H9 (cell line): ENCODE data around the gene ARMC2. TPM values are rescaled to one million over a fixed set of nuclear protein-coding genes. Genes with fewer than 3 reads are reported as not detected.

Experiments
- DNase-seq: peaks from one replicate; pipeline ENCODE4 v3.0.0-alpha.2; 2017
- H2AFZ ChIP-seq: one replicate; pipeline ENCODE4 v1.6.1; 2013; ENCODE audit warnings: mild to moderate bottlenecking, low read length, control low read depth, moderate library complexity
- H2AK5ac ChIP-seq: 2 replicates; pipeline ENCODE4 v1.6.1; 2013; ENCODE audit warnings: low read length, control low read depth, mixed read lengths; ENCODE audit not compliant: insufficient read length
- H2BK120ac ChIP-seq: one replicate; pipeline ENCODE4 v1.6.1; 2013; ENCODE audit warnings: low read depth, mild to moderate bottlenecking, low read length, control low read depth, inconsistent platforms; ENCODE audit not compliant: poor library complexity, severe bottlenecking
- H2BK12ac ChIP-seq: 2 replicates; pipeline ENCODE4 v1.6.1; 2013; ENCODE audit warnings: low read length, control low read depth, mixed read lengths, low read depth; ENCODE audit not compliant: insufficient read length
- H2BK15ac ChIP-seq: 2 replicates; pipeline ENCODE4 v1.6.1; 2013; ENCODE audit warnings: low read depth, low read length, control low read depth
- H2BK20ac ChIP-seq: one replicate; pipeline ENCODE4 v1.6.1; 2013; ENCODE audit warnings: low read depth, mild to moderate bottlenecking, low read length, control low read depth, inconsistent platforms; ENCODE audit not compliant: poor library complexity, severe bottlenecking
- H2BK5ac ChIP-seq: 2 replicates; pipeline ENCODE4 v1.6.1; 2013; ENCODE audit warnings: low read length, control low read depth, mixed read lengths; ENCODE audit not compliant: insufficient read length
- H3K14ac ChIP-seq: 2 replicates; pipeline ENCODE4 v1.6.1; 2013; ENCODE audit warnings: low read length, control low read depth; ENCODE audit not compliant: insufficient read depth
- H3K18ac ChIP-seq: 2 replicates; pipeline ENCODE4 v1.6.1; 2013; ENCODE audit warnings: low read depth, mild to moderate bottlenecking, mixed read lengths, low read length, control low read depth; ENCODE audit not compliant: insufficient read length
- H3K23ac ChIP-seq: 2 replicates; pipeline ENCODE4 v1.6.1; 2013; ENCODE audit warnings: low read length, control low read depth, mixed read lengths, low read depth; ENCODE audit not compliant: insufficient read length
- H3K23me2 ChIP-seq: 2 replicates; pipeline ENCODE4 v1.6.1; 2013; ENCODE audit warnings: low read depth, mild to moderate bottlenecking, mixed read lengths, low read length, control low read depth; ENCODE audit not compliant: insufficient read length, poor library complexity, severe bottlenecking
- H3K27ac ChIP-seq: 2 replicates; pipeline ENCODE4 v1.5.1; 2013; ENCODE audit warnings: low read length, control low read depth, mixed read lengths, low read depth; ENCODE audit not compliant: insufficient read length
- H3K27me3 ChIP-seq: 2 replicates; pipeline ENCODE4 v1.6.1; 2013; ENCODE audit warnings: low read length, control low read depth, inconsistent platforms; ENCODE audit not compliant: insufficient read depth
- H3K4ac ChIP-seq: 2 replicates; pipeline ENCODE4 v1.6.1; 2013; ENCODE audit warnings: low read depth, mild to moderate bottlenecking, control low read depth, inconsistent platforms, low read length, moderate library complexity
- H3K4me1 ChIP-seq: 2 replicates; pipeline ENCODE4 v1.6.1; 2013; ENCODE audit warnings: low read length, control low read depth, inconsistent platforms; ENCODE audit not compliant: insufficient read depth
- H3K4me2 ChIP-seq: 2 replicates; pipeline ENCODE4 v1.6.1; 2013; ENCODE audit warnings: low read length, control low read depth, mixed read lengths; ENCODE audit not compliant: insufficient read length, insufficient read depth
- H3K56ac ChIP-seq: 2 replicates; pipeline ENCODE4 v1.6.1; 2013; ENCODE audit warnings: low read depth, mild to moderate bottlenecking, mixed read lengths, low read length, control low read depth; ENCODE audit not compliant: insufficient read length
- H3K79me1 ChIP-seq: 2 replicates; pipeline ENCODE4 v1.6.1; 2013; ENCODE audit warnings: low read depth, mild to moderate bottlenecking, moderate library complexity, low read length, control low read depth, inconsistent platforms; ENCODE audit not compliant: insufficient read depth, poor library complexity, severe bottlenecking
- H3K79me2 ChIP-seq: 2 replicates; pipeline ENCODE4 v1.6.1; 2013; ENCODE audit warnings: low read length, control low read depth, inconsistent platforms; ENCODE audit not compliant: insufficient read depth
- H3K9ac ChIP-seq: 2 replicates; pipeline ENCODE4 v1.6.1; 2013; ENCODE audit warnings: low read length, control low read depth, mixed read lengths; ENCODE audit not compliant: insufficient read length; ENCODE audit errors: extremely low read depth
- H3K9me3 ChIP-seq: one replicate; pipeline ENCODE4 v1.6.1; 2013; ENCODE audit warnings: low read depth, low read length, inconsistent platforms; ENCODE audit not compliant: control insufficient read depth
- H3T11ph ChIP-seq: one replicate; pipeline ENCODE4 v1.6.1; 2013; ENCODE audit warnings: mild to moderate bottlenecking, low read length, control low read depth, inconsistent platforms
- H4K20me1 ChIP-seq: one replicate; pipeline ENCODE4 v1.6.1; 2013; ENCODE audit not compliant: control insufficient read depth, insufficient read length, insufficient read depth
- H4K5ac ChIP-seq: 2 replicates; pipeline ENCODE4 v1.6.1; 2013; ENCODE audit warnings: low read depth, mild to moderate bottlenecking, mixed read lengths, low read length, control low read depth; ENCODE audit not compliant: insufficient read length
- H4K8ac ChIP-seq: replicated peaks from 2 replicates; pipeline ENCODE4 v1.6.1; 2013; ENCODE audit warnings: low read length, control low read depth, mixed read lengths, low read depth; ENCODE audit not compliant: insufficient read length
- H4K91ac ChIP-seq: 2 replicates; pipeline ENCODE4 v1.6.1; 2013; ENCODE audit warnings: low read depth, mild to moderate bottlenecking, moderate library complexity, mixed read lengths, low read length, control low read depth; ENCODE audit not compliant: insufficient read length
- H3K27ac Mint-ChIP-seq, 3 experiments: 2 replicates in 2 of 3; 3 replicates in 1 of 3; pipeline ENCODE4 v1.8.0; 2020 to 2021; ENCODE audit warnings: mixed read lengths in 3 of 3, mild to moderate bottlenecking in 1 of 3, moderate library complexity in 1 of 3
- H3K27me3 Mint-ChIP-seq: 2 replicates; pipeline ENCODE4 v1.8.0; 2021; ENCODE audit warnings: low read depth, mild to moderate bottlenecking, moderate library complexity, mixed read lengths
- H3K36me3 Mint-ChIP-seq, 3 experiments: 2 replicates in 2 of 3; 3 replicates in 1 of 3; pipeline ENCODE4 v1.8.0; 2020 to 2021; ENCODE audit warnings: low read depth in 3 of 3, mixed read lengths in 3 of 3; ENCODE audit not compliant: insufficient read depth in 1 of 3
- H3K4me1 Mint-ChIP-seq, 2 experiments: 2 replicates each; pipeline ENCODE4 v1.8.0; 2020; ENCODE audit warnings: mixed read lengths in 2 of 2
- H3K4me3 Mint-ChIP-seq, 2 experiments: 2 replicates in 1 of 2; 3 replicates in 1 of 2; pipeline ENCODE4 v1.8.0; 2020 to 2021; ENCODE audit warnings: mild to moderate bottlenecking in 2 of 2, mixed read lengths in 2 of 2, moderate library complexity in 1 of 2
- H3K9me3 Mint-ChIP-seq, 2 experiments: 2 replicates in 1 of 2; 3 replicates in 1 of 2; pipeline ENCODE4 v1.8.0; 2020; ENCODE audit warnings: mild to moderate bottlenecking in 2 of 2, mixed read lengths in 2 of 2, moderate library complexity in 1 of 2
- WGBS: extraction: QIAGEN DNeasy Blood & Tissue Kit; methylation state at CpG from one replicate; pipeline ENCODE4 v1.1.7; 2013; ENCODE audit warnings: missing lambda C conversion rate, low lambda C conversion rate, mixed read lengths; ENCODE audit not compliant: insufficient read length; ENCODE audit errors: extremely low coverage; 5-methylcytosine and 5-hydroxymethylcytosine counted together
- total RNA-seq: library from RNA; stranded (reverse); gene quantifications from 2 replicates; pipeline ENCODE4 v1.2.1, GENCODE V29; 2021
- TF ChIP-seq, protein P1 (sequence below): fragments of 200-600 bp; sonication (generic); conservative IDR thresholded peaks from 3 replicates; pipeline ENCODE4 v1.8.0; 2021; ENCODE audit warnings: antibody characterized with exemption, mild to moderate bottlenecking

The ARMC2 gene
- total RNA-seq, 1 experiment from 2014 or later, result 2.8 TPM

DNA sequence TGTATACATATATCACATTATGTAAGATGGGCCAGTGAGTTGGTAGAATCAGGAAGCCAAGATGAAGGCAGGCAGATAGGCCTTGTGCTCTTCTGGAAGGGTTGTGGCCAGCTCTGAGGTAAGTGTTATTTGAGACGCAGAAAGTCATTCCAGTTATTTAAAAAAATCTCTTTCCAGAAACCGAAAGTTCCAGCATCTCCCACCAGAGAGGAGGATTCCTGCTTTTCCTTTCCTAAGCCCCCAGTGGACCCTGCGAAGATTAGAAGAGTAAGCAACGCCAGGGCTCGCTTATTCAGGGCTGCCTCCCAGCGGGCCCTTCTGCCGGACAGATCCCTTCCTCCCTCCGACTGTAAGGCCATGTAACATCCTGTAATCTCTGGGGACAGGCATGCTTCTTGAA is 20.4 kb downstream of the ARMC2 start:
- Histone ChIP-seq H3T11ph (no peak overlapping the region), H4K91ac (no peak overlapping the region), H2BK5ac (no peak overlapping the region), H4K20me1 (no peaks in the 10 kb centered on the region), H2AK5ac (no peak overlapping the region), H3K4ac (no peak overlapping the region), H3K79me1 (no peaks in the 10 kb centered on the region), H2BK120ac (no peak overlapping the region), H3K9me3 (no peaks in the 10 kb centered on the region), H3K23ac (no peak overlapping the region), H3K14ac (no peak overlapping the region), H2BK12ac (no peak overlapping the region), H3K9ac (no peak overlapping the region), H2BK15ac (no peak overlapping the region), H2BK20ac (no peak overlapping the region), H3K79me2 (no peaks in the 10 kb centered on the region), H2AFZ (no peak overlapping the region), H3K27me3 (no peaks in the 10 kb centered on the region), H4K5ac (no peak overlapping the region), H3K4me1 (no peaks in the 10 kb centered on the region), H3K18ac (no peak overlapping the region), H3K4me2 (no peak overlapping the region), H4K8ac (no peak overlapping the region), H3K27ac (no peak overlapping the region), H3K23me2 (no peaks in the 10 kb centered on the region), H3K56ac (no peak overlapping the region)
- DNase-seq, result no peak
- no peaks in the 10 kb centered on the region; a peak in 1 of 7 replicates for H3K36me3 Mint-ChIP-seq
- H3K4me3 Mint-ChIP-seq, result no peak overlapping the region
- TF ChIP-seq, protein P1, sequence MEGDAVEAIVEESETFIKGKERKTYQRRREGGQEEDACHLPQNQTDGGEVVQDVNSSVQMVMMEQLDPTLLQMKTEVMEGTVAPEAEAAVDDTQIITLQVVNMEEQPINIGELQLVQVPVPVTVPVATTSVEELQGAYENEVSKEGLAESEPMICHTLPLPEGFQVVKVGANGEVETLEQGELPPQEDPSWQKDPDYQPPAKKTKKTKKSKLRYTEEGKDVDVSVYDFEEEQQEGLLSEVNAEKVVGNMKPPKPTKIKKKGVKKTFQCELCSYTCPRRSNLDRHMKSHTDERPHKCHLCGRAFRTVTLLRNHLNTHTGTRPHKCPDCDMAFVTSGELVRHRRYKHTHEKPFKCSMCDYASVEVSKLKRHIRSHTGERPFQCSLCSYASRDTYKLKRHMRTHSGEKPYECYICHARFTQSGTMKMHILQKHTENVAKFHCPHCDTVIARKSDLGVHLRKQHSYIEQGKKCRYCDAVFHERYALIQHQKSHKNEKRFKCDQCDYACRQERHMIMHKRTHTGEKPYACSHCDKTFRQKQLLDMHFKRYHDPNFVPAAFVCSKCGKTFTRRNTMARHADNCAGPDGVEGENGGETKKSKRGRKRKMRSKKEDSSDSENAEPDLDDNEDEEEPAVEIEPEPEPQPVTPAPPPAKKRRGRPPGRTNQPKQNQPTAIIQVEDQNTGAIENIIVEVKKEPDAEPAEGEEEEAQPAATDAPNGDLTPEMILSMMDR, result no peak
- H3K27ac Mint-ChIP-seq, result peak overlapping the region in 1 of 3 experiments; percentile 22; a peak in 1 of 7 replicates
- H3K9me3 Mint-ChIP-seq, result no peaks in the 10 kb centered on the region; a peak in 1 of 5 replicates
- no CpG with 5 or more reads among the region's 8 CpGs for WGBS
- no peaks in the 10 kb centered on the region for H3K27me3 Mint-ChIP-seq
- peaks cover 23 to 34% of the 10 kb centered on the region in 2 experiments for H3K4me1 Mint-ChIP-seq
